ENCODE results near the gene ENO4.

DNA sequence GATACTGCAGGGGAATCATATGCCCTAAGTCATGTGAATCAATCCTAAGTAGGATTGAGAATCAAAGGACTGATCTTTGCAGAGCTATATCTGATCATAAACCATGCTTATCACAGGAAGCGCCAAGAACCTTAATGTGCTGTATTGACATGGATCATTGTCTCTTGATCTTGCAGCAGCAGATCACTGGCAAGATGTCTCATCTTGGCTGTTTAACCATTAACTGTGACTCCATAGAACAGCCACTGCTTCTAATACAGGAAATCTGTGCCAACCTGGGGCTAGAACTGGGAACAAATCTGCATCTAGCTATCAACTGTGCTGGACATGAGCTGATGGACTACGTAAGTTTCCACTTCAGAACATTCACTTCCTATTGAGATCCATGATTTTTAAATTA is 21.6 kb downstream of the ENO4 start:
- TF ChIP-seq EZH2 (IDR thresholded peaks at IDR 0.05; ENCODE audit: low read depth, unreplicated experiment) (no peak), POLR2AphosphoS5 (IDR thresholded peaks at IDR 0.05; ENCODE audit: low read depth) (no peak), CREB1 (CRISPR knock-in tag; IDR thresholded peaks at IDR 0.05; ENCODE audit: low read depth) (no peak), EZH2phosphoT487 (IDR thresholded peaks at IDR 0.05; ENCODE audit: unreplicated experiment) (no peak), JUNB (IDR thresholded peaks at IDR 0.05; ENCODE audit: unreplicated experiment) (no peak), ZNF331 (CRISPR knock-in tag; IDR thresholded peaks at IDR 0.05; ENCODE audit: low read depth) (no peak), ZNF114 (CRISPR knock-in tag; IDR thresholded peaks at IDR 0.05) (no peak)
- TF ChIP-seq, protein P1, sequence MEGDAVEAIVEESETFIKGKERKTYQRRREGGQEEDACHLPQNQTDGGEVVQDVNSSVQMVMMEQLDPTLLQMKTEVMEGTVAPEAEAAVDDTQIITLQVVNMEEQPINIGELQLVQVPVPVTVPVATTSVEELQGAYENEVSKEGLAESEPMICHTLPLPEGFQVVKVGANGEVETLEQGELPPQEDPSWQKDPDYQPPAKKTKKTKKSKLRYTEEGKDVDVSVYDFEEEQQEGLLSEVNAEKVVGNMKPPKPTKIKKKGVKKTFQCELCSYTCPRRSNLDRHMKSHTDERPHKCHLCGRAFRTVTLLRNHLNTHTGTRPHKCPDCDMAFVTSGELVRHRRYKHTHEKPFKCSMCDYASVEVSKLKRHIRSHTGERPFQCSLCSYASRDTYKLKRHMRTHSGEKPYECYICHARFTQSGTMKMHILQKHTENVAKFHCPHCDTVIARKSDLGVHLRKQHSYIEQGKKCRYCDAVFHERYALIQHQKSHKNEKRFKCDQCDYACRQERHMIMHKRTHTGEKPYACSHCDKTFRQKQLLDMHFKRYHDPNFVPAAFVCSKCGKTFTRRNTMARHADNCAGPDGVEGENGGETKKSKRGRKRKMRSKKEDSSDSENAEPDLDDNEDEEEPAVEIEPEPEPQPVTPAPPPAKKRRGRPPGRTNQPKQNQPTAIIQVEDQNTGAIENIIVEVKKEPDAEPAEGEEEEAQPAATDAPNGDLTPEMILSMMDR (conservative IDR thresholded peaks at IDR 0.05; ENCODE audit: low read depth in 2 of 2) = no peak
- TF ChIP-seq, protein P2, sequence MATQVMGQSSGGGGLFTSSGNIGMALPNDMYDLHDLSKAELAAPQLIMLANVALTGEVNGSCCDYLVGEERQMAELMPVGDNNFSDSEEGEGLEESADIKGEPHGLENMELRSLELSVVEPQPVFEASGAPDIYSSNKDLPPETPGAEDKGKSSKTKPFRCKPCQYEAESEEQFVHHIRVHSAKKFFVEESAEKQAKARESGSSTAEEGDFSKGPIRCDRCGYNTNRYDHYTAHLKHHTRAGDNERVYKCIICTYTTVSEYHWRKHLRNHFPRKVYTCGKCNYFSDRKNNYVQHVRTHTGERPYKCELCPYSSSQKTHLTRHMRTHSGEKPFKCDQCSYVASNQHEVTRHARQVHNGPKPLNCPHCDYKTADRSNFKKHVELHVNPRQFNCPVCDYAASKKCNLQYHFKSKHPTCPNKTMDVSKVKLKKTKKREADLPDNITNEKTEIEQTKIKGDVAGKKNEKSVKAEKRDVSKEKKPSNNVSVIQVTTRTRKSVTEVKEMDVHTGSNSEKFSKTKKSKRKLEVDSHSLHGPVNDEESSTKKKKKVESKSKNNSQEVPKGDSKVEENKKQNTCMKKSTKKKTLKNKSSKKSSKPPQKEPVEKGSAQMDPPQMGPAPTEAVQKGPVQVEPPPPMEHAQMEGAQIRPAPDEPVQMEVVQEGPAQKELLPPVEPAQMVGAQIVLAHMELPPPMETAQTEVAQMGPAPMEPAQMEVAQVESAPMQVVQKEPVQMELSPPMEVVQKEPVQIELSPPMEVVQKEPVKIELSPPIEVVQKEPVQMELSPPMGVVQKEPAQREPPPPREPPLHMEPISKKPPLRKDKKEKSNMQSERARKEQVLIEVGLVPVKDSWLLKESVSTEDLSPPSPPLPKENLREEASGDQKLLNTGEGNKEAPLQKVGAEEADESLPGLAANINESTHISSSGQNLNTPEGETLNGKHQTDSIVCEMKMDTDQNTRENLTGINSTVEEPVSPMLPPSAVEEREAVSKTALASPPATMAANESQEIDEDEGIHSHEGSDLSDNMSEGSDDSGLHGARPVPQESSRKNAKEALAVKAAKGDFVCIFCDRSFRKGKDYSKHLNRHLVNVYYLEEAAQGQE (IDR thresholded peaks at IDR 0.05; ENCODE audit: unreplicated experiment) = no peak
